Stimulated activated CD4-positive, alpha-beta T cell treated with anti-CD3 and anti-CD28 coated beads, Interleukin-15, amount 100 ng/mL, for 24 hours (primary cell): ENCODE measurements around the gene PDK3.

Experiments
- DNase-seq: peaks from one replicate; pipeline ENCODE4 v3.0.0-alpha.2; 2020

PDK3 gene

GRCh38 chrX:24563291-24564010 lies 98.4 kb downstream of the PDK3 start:
- DNase-seq = no peak

- DNase-seq = no peak
These were observed 101.2 kb downstream of the PDK3 start for GRCh38 chrX:24566240-24566639.

- no peak for DNase-seq
These were observed 102.1 kb downstream of the PDK3 start for GRCh38 chrX:24567169-24567568.

GRCh38 chrX:24574743-24575142 lies 109.7 kb downstream of the PDK3 start:
- no peak for DNase-seq

DNA sequence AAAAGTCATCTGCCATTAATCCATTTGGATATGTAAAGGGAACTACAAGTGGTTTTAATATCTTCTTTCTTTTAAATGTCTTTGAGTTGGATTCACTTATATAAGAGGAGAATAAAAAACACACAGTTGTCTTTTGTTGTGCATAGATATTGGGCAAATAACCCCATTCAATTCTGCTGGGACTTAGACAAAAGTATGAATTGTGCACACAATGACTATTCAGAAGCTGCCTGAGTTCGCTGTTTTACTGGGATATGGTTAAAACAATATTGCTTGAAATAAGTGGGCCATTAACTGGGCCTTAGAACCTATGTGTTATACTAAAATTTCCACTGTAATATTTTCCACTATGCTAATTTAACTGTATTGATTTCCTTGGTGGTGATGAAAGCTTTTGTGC lies 110.4 kb downstream of the PDK3 start:
- no peak for DNase-seq

DNA sequence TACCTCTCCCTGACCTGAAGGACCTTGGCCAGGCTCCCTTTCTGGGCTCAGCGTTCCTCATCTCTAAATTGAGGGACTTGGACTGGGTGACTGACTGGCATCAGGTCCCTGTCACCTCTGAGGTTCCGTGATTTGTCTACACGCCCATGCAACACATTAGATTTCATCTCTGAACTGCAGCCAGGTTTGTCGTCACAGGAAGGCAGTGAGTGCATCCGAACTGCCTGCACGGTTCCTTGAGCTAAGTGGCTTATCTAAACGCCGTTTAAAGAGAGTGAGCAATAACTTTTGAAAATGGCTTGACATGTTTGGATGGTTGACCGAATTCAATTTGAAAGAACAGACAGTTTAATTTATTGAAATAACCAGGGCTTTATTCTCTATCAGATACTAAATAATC lies 112.0 kb downstream of the PDK3 start:
- no peak for DNase-seq
